ENCODE measurements around the gene PLD1.
"Not testable (repeated sequence)": the region's sequence is repeated elsewhere in the genome, so short reads cannot be mapped to it uniquely, and the experiment has no call there.

The PLD1 gene

GRCh38 chr3:171694888-171695287, 115.4 kb downstream of the PLD1 start:
- Histone ChIP-seq H3K4me1 (ENCODE audit: control insufficient read depth, insufficient read depth, low read length) (no peaks in the 10 kb centered on the region), H3K9me3 (replicated peaks; ENCODE audit: low read length) (no peaks in the 10 kb centered on the region), H3K4me3 (ENCODE audit: low read length) (no peak overlapping the region), H3K4me2 (ENCODE audit: low read length) (no peak overlapping the region), H3K36me3 (ENCODE audit: insufficient read depth, low read length) (no peaks in the 10 kb centered on the region), H3K27me3 (ENCODE audit: control insufficient read depth, insufficient read depth, low read length) (no peaks in the 10 kb centered on the region), H3K9ac (ENCODE audit: low read depth, low read length) (no peak overlapping the region)

GRCh38 chr3:171692551-171692950, 117.7 kb downstream of the PLD1 start:
- H3K9me3 ChIP-seq (replicated peaks; ENCODE audit: low read length); H3K36me3 ChIP-seq (ENCODE audit: insufficient read depth, low read length); H3K4me1 ChIP-seq (ENCODE audit: control insufficient read depth, insufficient read depth, low read length): not testable (repeated sequence)

GRCh38 chr3:171691485-171691884, 118.8 kb downstream of the PLD1 start:
- Histone ChIP-seq H3K27me3 (ENCODE audit: control insufficient read depth, insufficient read depth, low read length) (no peaks in the 10 kb centered on the region), H3K9me3 (replicated peaks; ENCODE audit: low read length) (no peaks in the 10 kb centered on the region), H3K9ac (ENCODE audit: low read depth, low read length) (no peak overlapping the region), H3K4me2 (ENCODE audit: low read length) (no peak overlapping the region), H3K4me3 (ENCODE audit: low read length) (no peak overlapping the region), H3K4me1 (ENCODE audit: control insufficient read depth, insufficient read depth, low read length) (no peaks in the 10 kb centered on the region), H3K36me3 (ENCODE audit: insufficient read depth, low read length) (no peaks in the 10 kb centered on the region)

More at GRCh38 chr3:171692551-171692950, 117.7 kb downstream of the PLD1 start:
- H3K4me3 ChIP-seq (ENCODE audit: low read length); H3K9ac ChIP-seq (ENCODE audit: low read depth, low read length); H3K4me2 ChIP-seq (ENCODE audit: low read length); H3K27me3 ChIP-seq (ENCODE audit: control insufficient read depth, insufficient read depth, low read length): not testable (repeated sequence)

GRCh38 chr3:171690281-171690680, 120.0 kb downstream of the PLD1 start:
- Histone ChIP-seq H3K4me2 (ENCODE audit: low read length) (no peak overlapping the region), H3K27me3 (ENCODE audit: control insufficient read depth, insufficient read depth, low read length) (no peaks in the 10 kb centered on the region), H3K9ac (ENCODE audit: low read depth, low read length) (no peak overlapping the region), H3K4me1 (ENCODE audit: control insufficient read depth, insufficient read depth, low read length) (no peaks in the 10 kb centered on the region), H3K36me3 (ENCODE audit: insufficient read depth, low read length) (no peaks in the 10 kb centered on the region), H3K4me3 (ENCODE audit: low read length) (no peak overlapping the region), H3K9me3 (replicated peaks; ENCODE audit: low read length) (no peaks in the 10 kb centered on the region)

GRCh38 chr3:171688593-171688992, 121.7 kb downstream of the PLD1 start:
- H3K9me3 ChIP-seq (replicated peaks; ENCODE audit: low read length): no peaks in the 10 kb centered on the region
- H3K9ac ChIP-seq (ENCODE audit: low read depth, low read length): no peak overlapping the region
- no peaks in the 10 kb centered on the region for H3K27me3 ChIP-seq (ENCODE audit: control insufficient read depth, insufficient read depth, low read length)
- no peak overlapping the region for H3K4me2 ChIP-seq (ENCODE audit: low read length)
- no peaks in the 10 kb centered on the region for H3K36me3 ChIP-seq (ENCODE audit: insufficient read depth, low read length)
- H3K4me3 ChIP-seq (ENCODE audit: low read length): no peak overlapping the region
- H3K4me1 ChIP-seq (ENCODE audit: control insufficient read depth, insufficient read depth, low read length): no peaks in the 10 kb centered on the region

- Histone ChIP-seq H3K27me3 (ENCODE audit: control insufficient read depth, insufficient read depth, low read length) (no peaks in the 10 kb centered on the region), H3K4me2 (ENCODE audit: low read length) (no peak overlapping the region), H3K4me3 (ENCODE audit: low read length) (no peak overlapping the region), H3K9me3 (replicated peaks; ENCODE audit: low read length) (no peaks in the 10 kb centered on the region), H3K4me1 (ENCODE audit: control insufficient read depth, insufficient read depth, low read length) (no peaks in the 10 kb centered on the region), H3K36me3 (ENCODE audit: insufficient read depth, low read length) (no peaks in the 10 kb centered on the region), H3K9ac (ENCODE audit: low read depth, low read length) (no peak overlapping the region)
These were observed 122.3 kb downstream of the PLD1 start for GRCh38 chr3:171688002-171688401.

- Histone ChIP-seq H3K9me3 (replicated peaks; ENCODE audit: low read length) (no peaks in the 10 kb centered on the region), H3K4me1 (ENCODE audit: control insufficient read depth, insufficient read depth, low read length) (no peaks in the 10 kb centered on the region), H3K36me3 (ENCODE audit: insufficient read depth, low read length) (no peaks in the 10 kb centered on the region), H3K4me3 (ENCODE audit: low read length) (no peak overlapping the region), H3K9ac (ENCODE audit: low read depth, low read length) (no peak overlapping the region), H3K27me3 (ENCODE audit: control insufficient read depth, insufficient read depth, low read length) (no peaks in the 10 kb centered on the region), H3K4me2 (ENCODE audit: low read length) (no peak overlapping the region)
These were observed 122.7 kb downstream of the PLD1 start for GRCh38 chr3:171687581-171687980.

DNA sequence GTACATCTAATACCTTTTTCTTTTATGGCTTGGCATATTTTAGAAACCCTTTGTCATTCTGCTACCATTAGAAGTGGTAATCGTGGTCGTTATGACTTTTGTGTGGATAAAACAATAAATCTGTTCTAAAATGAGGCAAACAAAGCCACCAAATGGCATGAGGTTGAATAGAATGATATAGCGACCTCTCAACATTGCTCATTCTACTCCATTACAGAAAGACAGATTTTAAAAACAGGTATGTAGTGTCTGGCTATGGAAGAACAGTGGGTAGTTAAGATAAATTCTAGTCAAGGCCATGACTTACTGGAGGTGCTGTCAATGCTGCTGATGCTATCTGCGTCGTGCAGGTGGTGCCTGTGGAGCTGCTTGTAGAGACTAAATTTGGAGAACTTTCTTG, 123.2 kb downstream of the PLD1 start:
- H3K4me1 ChIP-seq (ENCODE audit: control insufficient read depth, insufficient read depth, low read length): no peaks in the 10 kb centered on the region
- no peaks in the 10 kb centered on the region for H3K27me3 ChIP-seq (ENCODE audit: control insufficient read depth, insufficient read depth, low read length)
- no peak overlapping the region for H3K4me2 ChIP-seq (ENCODE audit: low read length)
- H3K9ac ChIP-seq (ENCODE audit: low read depth, low read length): no peak overlapping the region
- no peaks in the 10 kb centered on the region for H3K9me3 ChIP-seq (replicated peaks; ENCODE audit: low read length)
- no peak overlapping the region for H3K4me3 ChIP-seq (ENCODE audit: low read length)
- no peaks in the 10 kb centered on the region for H3K36me3 ChIP-seq (ENCODE audit: insufficient read depth, low read length)

GRCh38 chr3:171685116-171685895, 125.0 kb downstream of the PLD1 start:
- H3K4me3 ChIP-seq (ENCODE audit: low read length): no peak overlapping the region
- H3K36me3 ChIP-seq (ENCODE audit: insufficient read depth, low read length): no peaks in the 10 kb centered on the region
- H3K4me2 ChIP-seq (ENCODE audit: low read length): no peak overlapping the region
- H3K9me3 ChIP-seq (replicated peaks; ENCODE audit: low read length): no peaks in the 10 kb centered on the region
- H3K9ac ChIP-seq (ENCODE audit: low read depth, low read length): no peak overlapping the region
- H3K27me3 ChIP-seq (ENCODE audit: control insufficient read depth, insufficient read depth, low read length): no peaks in the 10 kb centered on the region
- no peaks in the 10 kb centered on the region for H3K4me1 ChIP-seq (ENCODE audit: control insufficient read depth, insufficient read depth, low read length)

DNA sequence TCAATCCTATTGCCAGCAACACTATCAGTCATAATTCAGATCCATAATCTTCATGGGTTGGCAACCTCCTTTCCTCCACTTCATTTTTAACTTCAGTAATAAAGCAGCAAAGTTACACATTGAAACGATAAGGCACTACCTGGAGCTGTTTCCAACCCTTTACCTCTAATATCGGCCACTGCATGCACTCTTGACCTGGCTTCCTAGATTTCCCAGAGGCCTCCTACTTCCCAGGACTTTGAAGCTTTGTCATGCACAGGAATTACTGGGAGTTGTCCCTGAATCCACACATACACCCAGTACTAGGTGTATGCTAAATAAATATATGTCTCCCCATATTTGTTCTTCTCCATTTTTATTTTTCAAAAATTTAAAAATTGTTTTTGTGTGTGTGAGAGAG, 126.1 kb downstream of the PLD1 start:
- Histone ChIP-seq H3K4me2 (ENCODE audit: low read length) (no peak overlapping the region), H3K9me3 (replicated peaks; ENCODE audit: low read length) (no peaks in the 10 kb centered on the region), H3K36me3 (ENCODE audit: insufficient read depth, low read length) (no peaks in the 10 kb centered on the region), H3K4me1 (ENCODE audit: control insufficient read depth, insufficient read depth, low read length) (no peaks in the 10 kb centered on the region), H3K27me3 (ENCODE audit: control insufficient read depth, insufficient read depth, low read length) (no peaks in the 10 kb centered on the region), H3K4me3 (ENCODE audit: low read length) (no peak overlapping the region), H3K9ac (ENCODE audit: low read depth, low read length) (no peak overlapping the region)

DNA sequence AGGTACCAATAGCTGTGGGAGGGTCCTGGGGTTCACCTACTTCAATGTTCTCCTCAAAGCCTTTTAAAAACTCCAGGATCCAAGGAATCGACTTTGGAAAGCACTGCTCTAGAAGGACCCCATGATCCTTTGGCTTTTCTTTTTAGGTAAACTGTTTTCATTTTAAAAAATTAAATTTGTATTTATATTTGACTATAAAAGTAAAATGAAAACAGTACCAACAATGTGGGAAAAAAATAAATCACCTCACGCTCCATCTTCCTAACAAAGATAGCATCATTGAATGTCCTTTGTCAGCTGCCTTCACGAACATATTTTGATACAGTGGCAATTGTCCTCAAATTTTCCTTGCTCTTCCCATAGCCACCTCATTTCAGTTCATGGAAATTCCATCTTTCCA, 127.5 kb downstream of the PLD1 start:
- Histone ChIP-seq H3K9ac (ENCODE audit: low read depth, low read length) (no peak overlapping the region), H3K36me3 (ENCODE audit: insufficient read depth, low read length) (no peaks in the 10 kb centered on the region), H3K4me1 (ENCODE audit: control insufficient read depth, insufficient read depth, low read length) (no peaks in the 10 kb centered on the region), H3K4me3 (ENCODE audit: low read length) (no peak overlapping the region), H3K4me2 (ENCODE audit: low read length) (no peak overlapping the region), H3K27me3 (ENCODE audit: control insufficient read depth, insufficient read depth, low read length) (no peaks in the 10 kb centered on the region), H3K9me3 (replicated peaks; ENCODE audit: low read length) (no peaks in the 10 kb centered on the region)

DNA sequence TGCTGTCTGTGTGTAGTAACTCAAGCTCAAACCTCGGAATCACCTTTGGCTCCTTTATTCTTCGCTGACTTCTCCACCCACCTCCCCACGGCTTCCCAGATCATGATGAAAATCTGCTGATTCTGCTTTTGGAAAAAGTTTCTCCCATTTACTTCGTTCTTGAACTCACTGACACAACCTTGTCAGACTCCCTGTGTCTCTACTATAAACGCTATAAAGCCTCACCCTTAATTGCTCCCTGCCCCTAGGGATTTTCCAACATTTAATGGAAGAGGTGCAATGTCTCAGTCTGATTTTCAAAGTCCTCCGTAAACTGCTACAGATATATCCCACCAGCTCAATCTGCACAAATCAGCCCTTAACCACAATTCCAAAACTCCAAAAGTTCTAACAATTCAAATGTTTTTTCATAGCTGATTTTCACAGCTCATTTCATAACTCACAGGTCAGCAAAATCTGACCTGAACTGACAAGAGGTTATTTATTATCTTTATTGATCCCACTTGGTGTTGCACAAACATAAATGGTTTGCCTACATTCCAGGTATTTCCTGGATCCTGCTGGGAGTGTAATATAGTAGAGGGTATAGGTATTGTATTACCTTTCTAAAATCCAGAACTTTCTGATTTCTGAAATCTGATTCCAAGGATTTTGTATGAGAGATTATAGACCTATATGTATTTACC, 129.4 kb downstream of the PLD1 start:
- Histone ChIP-seq H3K36me3 (ENCODE audit: insufficient read depth, low read length) (no peaks in the 10 kb centered on the region), H3K4me1 (ENCODE audit: control insufficient read depth, insufficient read depth, low read length) (no peaks in the 10 kb centered on the region)

More for the DNA sequence above, 129.4 kb downstream of the PLD1 start:
- Histone ChIP-seq H3K4me2 (ENCODE audit: low read length) (no peak overlapping the region), H3K9ac (ENCODE audit: low read depth, low read length) (no peak overlapping the region), H3K27me3 (ENCODE audit: control insufficient read depth, insufficient read depth, low read length) (no peaks in the 10 kb centered on the region), H3K4me3 (ENCODE audit: low read length) (no peak overlapping the region), H3K9me3 (replicated peaks; ENCODE audit: low read length) (no peaks in the 10 kb centered on the region)
